SK-MEL-5 (cell line): Measurements from ENCODE around the gene FAM186B. TPM values are rescaled to one million over a fixed set of nuclear protein-coding genes. Genes with fewer than 3 reads are reported as not detected.

Experiments used
- small RNA-seq, 2 experiments: library from RNA; depleted of rRNA; stranded (forward); fragments of <200 nt; gene quantifications; one replicate each; pipeline ENCODE3, GENCODE V24; 2014
- total RNA-seq: library from RNA; depleted of rRNA; stranded (reverse); fragments of >200 nt; shearing (Covaris generic); gene quantifications from 2 replicates; pipeline ENCODE4 v1.2.3, GENCODE V29; 2014; rRNA removed

Gene FAM186B
- total RNA-seq, 1 experiment from 2014 or later: 0.95 TPM

Small RNAs within 50 kb of the gene (small RNA-seq; reads per million reads assigned to genes)
- gene HIGD1AP9 (0 reads per million in 2 experiments), gene POLR2KP1 (0 reads per million in 2 experiments), gene RNU6-834P (0 reads per million in 2 experiments)

Other genes with a start within 250 kb of the FAM186B start
- gene SPATS2, start 238.2 kb downstream of the FAM186B start, total RNA-seq: 57.0 and 71.5 TPM in 2 replicates
- gene KCNH3, start 66.6 kb downstream of the FAM186B start, total RNA-seq: 0.66 and 0.90 TPM in 2 replicates
- 42.5 and 45.2 TPM in 2 replicates for gene MCRS1, start 37.5 kb downstream of the FAM186B start, total RNA-seq
- gene PRPF40B, start 17.9 kb upstream of the FAM186B start, total RNA-seq: 13.3 and 16.4 TPM in 2 replicates
- 14.5 and 17.4 TPM in 2 replicates for gene FMNL3, start 101.8 kb upstream of the FAM186B start, total RNA-seq
- gene TMBIM6, start 135.9 kb upstream of the FAM186B start, total RNA-seq: 970 and 993 TPM in 2 replicates
- gene NCKAP5L, start 222.8 kb upstream of the FAM186B start, total RNA-seq: 29.2 and 29.6 TPM in 2 replicates
- gene BCDIN3D, start 237.5 kb upstream of the FAM186B start, total RNA-seq: 6.3 and 7.2 TPM in 2 replicates